Measurements from ENCODE around the gene ALG2. TPM values are rescaled to one million over a fixed set of nuclear protein-coding genes. Genes with fewer than 3 reads are reported as not detected.

The ALG2 gene
- total RNA-seq, 1 donor from 2014 or later: 32.6 TPM

DNA sequence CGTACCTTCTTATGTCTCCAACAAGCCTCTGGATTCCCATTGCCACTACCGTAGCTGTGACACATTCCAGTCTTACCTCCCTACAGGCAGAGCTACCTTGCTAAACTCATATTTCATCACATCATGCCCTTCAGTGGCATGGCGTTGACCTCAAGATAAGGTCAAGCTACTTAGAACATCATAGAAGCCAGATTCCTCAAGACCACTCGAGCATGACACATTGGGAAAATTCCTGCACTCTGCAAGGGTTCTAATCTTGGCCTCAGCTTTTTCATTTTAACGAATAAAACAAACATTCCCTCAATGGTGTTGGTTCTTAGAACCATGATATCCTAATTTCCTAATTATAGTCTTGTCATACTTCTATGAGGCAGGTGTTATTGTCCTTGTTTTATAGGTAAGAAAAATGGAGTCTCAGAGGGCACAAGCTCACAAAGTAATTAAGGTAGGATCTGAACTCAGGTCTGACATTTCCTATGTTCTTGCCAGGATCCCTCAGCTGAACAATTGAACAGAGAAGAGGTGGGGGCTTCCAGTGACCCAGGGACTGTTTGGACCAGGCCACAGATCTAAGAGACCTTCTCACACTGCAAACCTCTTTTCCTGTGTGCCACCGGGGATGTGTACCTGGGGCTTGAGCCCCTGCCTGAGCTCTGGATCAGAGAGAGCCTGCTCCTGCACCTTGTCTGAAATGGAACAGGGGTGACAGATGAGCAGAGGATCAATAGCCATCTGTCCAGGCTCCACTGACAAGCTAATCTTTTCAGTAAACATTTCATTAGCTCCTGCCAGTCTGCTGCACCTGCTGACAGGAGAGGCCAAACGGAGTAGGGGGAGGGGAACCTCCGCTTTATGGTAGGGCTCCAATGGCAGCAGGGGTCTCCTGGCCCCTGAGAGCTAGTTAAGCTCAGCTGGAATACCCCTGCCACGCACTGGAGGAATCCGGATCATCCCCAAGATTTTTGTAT, 49.3 kb downstream of the ALG2 start:
- no peak for DNase-seq (ENCODE audit: low read depth in 2 of 2)

DNA sequence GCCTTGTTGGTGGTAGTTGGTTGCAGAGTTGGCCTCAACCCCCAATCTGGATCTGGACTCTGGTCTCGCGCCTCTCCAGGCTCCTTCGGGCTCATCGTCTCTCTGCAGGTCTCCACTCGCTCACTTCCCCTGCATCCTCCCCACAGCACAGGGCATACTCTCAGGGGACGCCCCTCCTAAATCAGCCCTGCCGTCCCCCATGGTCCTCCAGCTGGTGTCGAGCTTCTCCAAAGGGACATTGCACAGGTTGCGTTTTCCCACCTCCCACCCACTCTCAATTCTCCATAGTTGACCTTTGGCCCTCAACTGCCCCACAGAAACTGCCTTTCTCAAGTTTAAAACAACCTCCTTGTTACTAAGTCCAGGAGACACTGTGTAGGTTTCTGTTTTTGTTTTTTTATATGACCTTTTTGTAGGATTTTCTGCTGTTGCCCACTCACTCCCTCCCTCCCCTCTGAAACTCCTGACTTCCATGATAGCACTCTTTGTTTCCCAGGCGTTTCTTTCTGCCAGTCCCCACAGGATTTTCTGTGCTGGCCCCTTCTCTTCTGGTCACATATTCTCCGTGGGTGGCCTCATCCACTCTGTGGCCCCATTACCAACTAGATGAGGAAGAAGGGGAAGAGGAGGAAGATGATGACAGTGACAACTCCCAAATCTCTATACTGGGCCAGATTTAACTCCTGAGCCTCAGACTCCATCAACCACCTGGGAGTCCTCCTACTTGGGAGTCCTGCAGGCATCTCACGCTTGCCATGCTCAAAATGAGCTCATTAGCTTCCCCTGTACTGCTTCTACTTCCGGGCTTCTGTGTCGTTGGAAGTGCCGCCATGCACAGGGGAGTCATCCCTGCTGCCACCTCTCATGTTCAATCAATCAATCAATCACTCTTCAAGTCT, 50.3 kb downstream of the ALG2 start:
- DNase-seq (ENCODE audit: low read depth in 2 of 2): no peak

DNA sequence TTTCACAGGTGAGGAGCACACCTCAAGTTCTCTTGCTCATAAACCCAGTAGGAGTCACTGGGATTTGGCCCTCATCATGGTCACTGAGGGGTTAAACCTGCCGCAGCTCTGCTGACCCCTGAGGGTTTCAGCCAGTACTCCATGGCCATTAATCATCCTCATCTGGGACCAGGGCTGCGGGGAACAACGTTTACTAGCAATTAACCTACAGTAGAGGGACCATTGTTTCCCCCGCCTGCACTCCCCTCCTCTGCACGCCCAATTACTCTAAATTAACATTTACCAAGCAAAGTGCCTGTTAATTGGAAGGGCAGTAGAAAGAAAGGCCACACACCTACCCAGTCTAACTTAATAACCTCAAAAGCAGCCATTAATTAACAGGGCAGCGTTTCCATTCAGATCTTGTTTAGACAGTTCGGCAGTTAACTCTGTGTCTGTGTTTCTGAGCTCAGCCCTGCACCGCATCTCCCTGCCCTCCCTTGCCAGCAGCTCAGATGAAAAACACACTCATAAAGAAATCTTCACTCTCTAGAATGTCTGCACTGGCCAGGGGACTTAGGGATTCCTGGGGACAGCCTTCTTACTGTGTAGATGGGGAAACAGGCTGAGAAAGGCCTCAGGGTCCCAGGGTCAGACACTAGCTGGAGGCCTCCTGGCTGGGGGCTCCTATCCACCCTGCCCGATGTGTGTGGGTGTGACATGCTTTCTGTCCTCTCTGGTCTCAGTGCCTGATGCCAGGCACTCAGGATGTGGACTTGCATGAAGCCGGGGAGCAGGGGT, 51.6 kb downstream of the ALG2 start:
- no peak for DNase-seq (ENCODE audit: low read depth in 2 of 2)

DNA sequence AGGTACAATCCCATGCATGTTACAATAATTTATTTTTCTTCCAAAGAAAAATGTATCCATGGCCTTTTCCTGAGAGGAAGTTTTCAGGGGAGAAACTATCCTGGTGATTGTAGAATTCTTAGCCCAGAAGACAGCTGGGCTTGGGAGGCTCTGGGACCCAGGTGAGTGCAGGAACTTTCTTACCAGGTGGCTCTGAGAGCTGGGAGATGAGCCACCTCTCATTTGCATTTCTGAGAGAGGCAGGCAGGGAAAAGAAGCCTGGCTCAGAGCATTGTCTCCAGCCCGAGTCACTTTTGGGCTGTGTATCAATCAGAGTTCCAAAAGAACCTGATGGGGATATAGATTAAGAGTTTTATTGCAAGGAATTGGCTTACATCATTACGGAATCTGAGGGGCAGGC, 52.7 kb downstream of the ALG2 start:
- no peak for DNase-seq (ENCODE audit: low read depth in 2 of 2)

DNA sequence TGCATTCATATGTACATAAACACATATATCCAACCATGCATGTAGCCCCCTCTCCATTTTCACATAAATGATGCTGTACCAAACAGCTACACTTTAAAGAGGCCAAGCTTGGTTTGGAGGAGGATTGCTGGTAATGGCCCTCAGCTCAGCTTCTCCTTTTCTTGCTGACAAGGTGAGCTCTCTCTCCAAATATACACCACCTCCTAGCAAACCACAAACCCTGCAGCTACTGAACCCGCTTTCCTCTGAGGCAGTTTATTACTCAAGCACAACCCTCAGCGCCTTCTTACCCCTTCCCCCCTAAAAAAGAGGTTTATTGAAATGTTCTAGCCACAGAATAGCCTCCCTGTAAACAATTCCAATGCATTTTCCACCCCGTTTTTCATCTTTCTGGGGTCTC, 54.0 kb downstream of the ALG2 start:
- no peak for DNase-seq (ENCODE audit: low read depth in 2 of 2)

DNA sequence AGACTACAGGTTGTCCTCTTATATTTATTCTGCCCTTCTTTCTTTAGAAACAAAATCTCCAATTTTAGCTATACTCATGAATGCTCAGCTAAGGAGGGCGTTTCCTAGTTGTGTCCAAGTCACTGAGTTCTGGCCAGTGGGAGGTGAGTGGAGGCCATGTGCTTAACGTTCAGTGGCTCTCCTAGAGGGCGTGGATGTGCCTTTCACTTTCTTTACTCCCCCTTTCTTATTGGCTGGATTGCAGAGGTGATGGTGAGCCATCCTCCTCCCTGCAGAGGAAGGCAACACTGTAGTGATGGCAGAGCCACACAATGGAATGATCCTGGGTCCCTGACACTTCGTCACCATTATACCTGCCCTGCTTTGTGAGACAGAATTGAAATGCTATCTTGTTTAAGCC, 54.6 kb downstream of the ALG2 start:
- DNase-seq (ENCODE audit: low read depth in 2 of 2): no peak

Other genes starting within 250 kb of the ALG2 start
- gene TGFBR1, start 116.8 kb downstream of the ALG2 start, total RNA-seq: 11.3 and 14.0 TPM in 2 replicates
- 87.7 and 96.0 TPM in 2 replicates for gene SEC61B, start 340 bp upstream of the ALG2 start, total RNA-seq

Measured in dermis microvascular lymphatic vessel endothelial cell (primary cell).